ENCODE measurements around the gene PPP2R2B. TPM values are rescaled to one million over a fixed set of nuclear protein-coding genes. Genes with fewer than 3 reads are reported as not detected.

Gene PPP2R2B
- total and polyA plus RNA-seq, 2 donors (not counting 3 experiments of a cell fraction or from before 2014, with no cell fraction given) = not detected

GRCh38 chr5:146706321-146706972 is 172.1 kb downstream of the PPP2R2B start:
- no peak for TF ChIP-seq JUN (IDR thresholded peaks at IDR 0.05; ENCODE audit: borderline replicate concordance, insufficient read depth, insufficient read length, low read depth)
- TF ChIP-seq POLR2A (IDR thresholded peaks at IDR 0.05; ENCODE audit: low read depth, low read length) = no peak
- no peak for TF ChIP-seq FOS (IDR thresholded peaks at IDR 0.05; ENCODE audit: borderline replicate concordance, insufficient read depth, low read length)
- no peak for TF ChIP-seq GATA2 (IDR thresholded peaks at IDR 0.05; ENCODE audit: insufficient read depth, insufficient read length, low read depth, low read length)
- no peak for TF ChIP-seq CTCF (IDR thresholded peaks at IDR 0.05; ENCODE audit: extremely low read depth in 1 of 2, insufficient read depth in 1 of 2, low read depth in 1 of 2, low read length in 2 of 2)
- no peak for TF ChIP-seq MAX (IDR thresholded peaks at IDR 0.05; ENCODE audit: insufficient read depth, insufficient read length)
- no peak for TF ChIP-seq POLR2AphosphoS5 (IDR thresholded peaks at IDR 0.05; ENCODE audit: insufficient read depth, low read depth, low read length)
- TF ChIP-seq EZH2 (IDR thresholded peaks at IDR 0.05; ENCODE audit: borderline replicate concordance, low read depth, low read length, severe bottlenecking) = no peak
- no peak for TF ChIP-seq MYC (IDR thresholded peaks at IDR 0.05; ENCODE audit: low read depth, low read length)
- Histone ChIP-seq H3K9me3 (replicated peaks; ENCODE audit: control insufficient read depth, insufficient read depth, low read length) (no peaks in the 10 kb centered on the region), H3K4me2 (ENCODE audit: insufficient read depth, low read length) (no peak overlapping the region), H3K79me2 (ENCODE audit: control insufficient read depth, insufficient read depth, low read length) (no peaks in the 10 kb centered on the region), H3K27ac (ENCODE audit: insufficient read depth, low read depth, low read length) (no peak overlapping the region), H3K27me3 (ENCODE audit: control insufficient read depth in 2 of 2, insufficient read depth in 2 of 2, low read length in 2 of 2) (no peaks in the 10 kb centered on the region), H4K20me1 (replicated peaks; ENCODE audit: control insufficient read depth, extremely low read depth, insufficient read depth, low read length) (no peaks in the 10 kb centered on the region), H3K36me3 (ENCODE audit: control insufficient read depth in 2 of 2, extremely low read depth in 1 of 2, insufficient read depth in 2 of 2, low read length in 2 of 2) (no peaks in the 10 kb centered on the region), H3K4me1 (ENCODE audit: control insufficient read depth, extremely low read depth, insufficient read depth, low read length) (no peaks in the 10 kb centered on the region), H3K9me1 (replicated peaks; ENCODE audit: control insufficient read depth, extremely low read depth, insufficient read depth, low read length) (no peaks in the 10 kb centered on the region), H3K9ac (replicated peaks; ENCODE audit: extremely low read depth, insufficient read depth, low read length) (no peak overlapping the region), H2AFZ (ENCODE audit: low read depth, low read length) (no peak overlapping the region), H3K4me3 (replicated peaks in 1 of 3; ENCODE audit: insufficient read depth in 1 of 3, low read depth in 1 of 3, low read length in 3 of 3) (no peak overlapping the region)
- dilution Hi-C loops (cut with MboI; ENCODE audit: extremely low pct_ligation_motif_present, low sequenced_read_pairs) = no loop called here
- DNase-seq (ENCODE audit: low read depth, low spot score) (no peak), FAIRE-seq (no peak)
- ChIA-PET POLR2A (no interaction called here), CTCF (interaction anchor here (1.1 to 1.6 kb wide), 2 partner anchors 10 to 43 kb away, joined by 4 read pairs; no protein-coding TSS in a partner anchor)
- no TSS peak for BruUV-seq (replicated peaks)
- intact Hi-C loops (cut with micrococcal nuclease) = no loop called here
